Activated T-cell treated with anti-CD3 and anti-CD28 coated beads, Interleukin-2, amount 50 U/mL, for 48 hours (primary cell): ENCODE data around the gene CD8A.

Source experiments
- DNase-seq, 2 experiments: peaks; one replicate each; pipeline ENCODE4 v3.0.0-alpha.2; 2020

The CD8A gene

GRCh38 chr2:86808315-86809161 lies 17.8 kb upstream of the CD8A start:
- peak; percentile 98 to 99 for DNase-seq

DNA sequence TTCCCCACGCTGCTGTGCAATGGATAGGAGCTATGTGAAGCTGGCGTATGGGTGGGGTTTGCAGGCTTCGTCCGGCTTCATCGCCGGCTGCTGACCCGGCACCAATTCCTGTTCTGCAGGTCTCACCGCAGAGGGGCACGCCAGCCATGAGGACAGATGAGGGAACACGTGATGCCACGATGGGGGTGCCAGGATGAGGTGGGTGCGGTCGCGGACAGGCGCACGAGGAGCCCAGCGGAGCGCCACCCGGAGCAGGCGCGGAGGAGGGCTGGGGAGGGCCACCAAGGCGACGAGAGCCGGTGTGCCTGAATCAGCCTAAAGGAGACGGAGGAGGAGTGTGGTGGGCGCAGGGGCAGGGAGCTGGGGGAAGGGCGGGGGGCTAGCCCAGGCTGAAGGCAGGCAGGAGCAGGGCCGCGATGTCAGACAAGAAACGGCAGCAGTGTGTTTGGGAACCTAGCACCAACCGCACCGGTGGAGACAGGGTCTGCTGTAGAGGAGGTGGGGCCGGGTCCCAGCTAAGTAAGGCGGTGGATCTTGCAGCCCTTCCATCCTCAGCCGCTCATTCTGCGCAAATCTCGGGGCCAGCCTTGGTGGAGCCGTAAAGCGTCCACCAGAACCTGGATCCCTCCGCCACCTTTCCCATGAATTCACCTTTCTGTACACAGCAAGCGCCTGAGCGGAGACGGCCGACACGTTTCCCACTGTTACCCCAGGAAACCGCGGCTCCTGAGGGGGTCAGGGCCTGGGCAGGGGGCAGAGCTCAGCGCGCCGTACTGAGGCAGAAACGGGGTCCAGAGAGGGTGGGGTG lies 17.0 kb upstream of the CD8A start:
- peak; percentile 70 to 74 for DNase-seq

- no peak for DNase-seq
Measured at GRCh38 chr2:86807133-86807467, 16.4 kb upstream of the CD8A start.

DNA sequence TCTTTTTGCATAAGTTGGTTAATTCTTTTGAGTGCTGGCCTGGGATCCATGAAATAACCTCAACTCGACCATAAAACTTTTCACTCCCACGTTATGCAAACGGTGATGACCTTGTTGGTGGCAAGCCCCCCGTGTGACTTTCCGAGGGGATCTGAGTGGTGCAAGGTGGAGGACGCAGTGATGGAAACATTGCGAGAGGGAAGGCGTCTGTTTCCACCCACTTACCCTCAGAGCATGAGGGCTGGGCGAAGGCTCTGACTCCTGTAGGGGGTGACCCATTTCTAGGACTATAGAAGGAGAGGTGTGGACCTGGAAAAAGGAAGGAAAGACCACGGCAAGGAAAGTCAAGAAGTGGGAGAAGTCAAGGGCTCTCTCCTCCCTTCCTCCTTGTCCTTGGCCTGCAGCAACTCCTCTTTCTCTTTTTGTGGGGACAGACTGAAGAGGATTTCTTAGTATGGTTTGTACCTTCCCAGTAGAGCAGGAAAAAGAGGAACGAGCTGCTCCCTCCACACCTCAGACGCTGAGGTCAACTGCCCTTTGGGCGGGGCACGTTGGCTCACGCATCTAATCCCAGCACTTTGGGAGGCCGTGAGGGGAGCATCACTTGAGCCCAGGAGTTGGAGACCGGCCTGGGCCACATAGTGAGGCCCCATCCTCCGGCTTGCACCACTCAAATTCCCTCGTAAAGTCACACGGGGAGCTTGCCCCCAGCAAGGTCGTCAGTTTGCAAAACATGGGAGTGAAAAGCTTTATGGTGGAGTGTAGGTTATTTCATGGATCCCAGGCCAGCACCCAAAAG lies 15.5 kb upstream of the CD8A start:
- DNase-seq: peak in 1 of 2 experiments; percentile 32

- DNase-seq: no peak
Measured at GRCh38 chr2:86800856-86801567, 10.3 kb upstream of the CD8A start.

DNA sequence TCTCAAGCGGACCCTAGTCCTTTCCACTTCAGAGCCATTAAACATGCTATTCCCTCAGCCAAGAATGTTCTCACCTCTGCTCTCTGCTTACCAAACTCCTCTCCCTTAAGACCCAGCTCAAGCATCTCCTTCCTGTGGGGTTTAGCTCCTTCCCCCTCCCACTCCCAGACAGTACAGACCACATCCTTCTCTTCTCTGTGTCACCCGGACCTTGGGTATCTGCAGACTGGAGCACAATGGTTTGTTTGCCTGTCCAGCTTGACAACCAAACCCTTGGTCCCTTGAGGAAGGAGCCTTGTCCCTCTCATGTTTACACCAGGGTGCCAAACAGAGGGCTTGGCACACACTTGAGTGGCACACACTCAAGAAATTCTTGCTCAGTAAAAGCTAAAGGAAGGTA lies 4.1 kb upstream of the CD8A start:
- DNase-seq: no peak

DNA sequence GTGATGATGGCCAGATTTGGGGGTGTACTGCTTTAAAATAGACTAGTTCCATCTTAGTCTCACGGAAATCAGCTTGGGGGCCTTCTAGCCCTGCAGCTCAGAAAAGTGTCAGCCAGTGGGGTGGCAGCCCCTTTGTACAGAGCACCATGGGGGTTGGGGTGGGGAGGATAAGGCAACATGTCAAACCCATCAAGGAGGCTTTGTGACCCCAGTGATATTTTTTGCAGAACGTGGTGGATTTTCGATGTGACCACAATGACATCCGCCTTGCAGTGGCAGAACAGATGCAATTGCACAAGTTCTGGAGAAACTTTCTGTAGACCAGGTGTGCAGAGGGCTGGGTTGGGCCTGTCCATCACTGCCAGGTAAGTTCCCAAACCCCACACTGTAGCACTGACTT lies 3.0 kb upstream of the CD8A start:
- DNase-seq: no peak

DNA sequence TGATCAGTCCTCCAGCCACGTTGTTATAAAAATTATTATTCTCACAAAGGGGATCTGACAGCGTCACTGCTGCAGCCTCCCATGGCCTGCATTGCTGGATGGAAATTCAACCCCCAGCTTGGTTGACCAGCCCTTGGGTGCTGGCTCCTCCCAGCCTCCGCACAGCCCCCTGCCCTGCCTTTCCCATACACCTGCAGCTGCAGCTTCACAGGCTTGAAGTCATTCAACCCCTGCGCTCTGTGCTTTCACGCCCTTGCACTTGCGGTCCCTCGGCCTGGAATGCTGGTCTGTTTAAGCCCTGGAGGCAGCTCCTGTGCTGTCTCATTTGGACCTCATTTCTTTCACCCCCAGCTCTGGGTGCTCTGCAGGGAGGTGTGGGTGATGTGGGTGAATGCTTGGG lies 860 bp upstream of the CD8A start:
- peak in 1 of 2 experiments; percentile 39 for DNase-seq

DNA sequence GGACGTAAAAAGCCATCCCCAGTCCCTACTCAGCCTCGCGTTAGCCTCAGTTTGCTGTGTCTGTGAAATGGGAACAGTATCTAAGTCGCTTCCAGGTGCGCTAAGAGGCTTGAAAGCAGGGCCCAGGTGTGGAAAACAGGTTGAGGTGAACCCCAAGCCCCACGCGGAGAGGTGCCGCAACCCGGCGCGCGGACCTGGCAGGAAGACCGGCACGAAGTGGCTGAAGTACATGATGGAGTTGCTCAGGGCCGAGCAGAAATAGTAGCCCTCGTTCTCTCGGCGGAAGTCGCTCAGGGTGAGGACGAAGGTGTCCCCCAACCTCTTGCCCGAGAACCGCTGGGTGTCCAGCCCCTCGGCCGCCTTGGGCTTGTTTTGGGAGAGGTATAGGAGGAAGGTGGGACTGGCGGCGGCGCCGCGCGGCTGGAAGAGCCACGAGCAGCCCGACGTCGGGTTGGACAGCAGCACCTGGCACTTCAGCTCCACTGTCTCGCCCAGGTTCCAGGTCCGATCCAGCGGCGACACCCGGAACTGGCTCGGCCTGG lies 508 bp downstream of the CD8A start:
- DNase-seq: peak; percentile 55 to 59

DNA sequence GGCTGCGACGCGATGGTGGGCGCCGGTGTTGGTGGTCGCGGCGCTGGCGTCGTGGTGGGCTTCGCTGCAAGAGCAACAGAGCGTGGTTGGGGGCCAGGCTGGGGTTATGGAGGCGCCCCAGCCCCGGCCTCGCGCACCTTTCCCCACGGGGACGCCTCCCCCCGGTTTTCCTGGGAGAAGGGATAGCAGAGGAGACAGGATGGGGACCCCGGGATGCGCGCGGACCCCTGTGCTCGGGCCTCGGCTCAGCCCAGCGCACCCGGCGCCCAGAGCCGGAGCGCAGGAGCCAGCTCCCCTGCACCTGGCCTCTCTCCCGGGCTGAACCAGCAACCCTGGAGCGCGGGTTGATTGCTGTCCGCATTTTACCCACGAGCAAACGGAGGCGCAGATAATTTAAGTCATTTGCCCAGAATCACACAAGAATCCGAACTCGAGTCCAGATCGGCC lies 1.0 kb downstream of the CD8A start:
- DNase-seq: no peak

GRCh38 chr2:86788881-86789686 lies 1.6 kb downstream of the CD8A start:
- DNase-seq: peak; percentile 62 to 64

GRCh38 chr2:86788165-86788564 lies 2.5 kb downstream of the CD8A start:
- DNase-seq: no peak

- peak in 1 of 2 experiments; percentile 31 for DNase-seq
Measured at GRCh38 chr2:86787736-86788135, 3.0 kb downstream of the CD8A start.

GRCh38 chr2:86786001-86786536 lies 4.6 kb downstream of the CD8A start:
- peak; percentile 59 to 66 for DNase-seq

- peak; percentile 73 to 74 for DNase-seq
Measured at GRCh38 chr2:86785456-86785855, 5.3 kb downstream of the CD8A start.

GRCh38 chr2:86783615-86784339 lies 6.9 kb downstream of the CD8A start:
- DNase-seq: peak in 1 of 2 experiments; percentile 39

- no peak for DNase-seq
Measured at GRCh38 chr2:86782748-86783147, 8.0 kb downstream of the CD8A start.

GRCh38 chr2:86781363-86781762 lies 9.3 kb downstream of the CD8A start:
- DNase-seq: no peak

- DNase-seq: no peak
Measured at GRCh38 chr2:86779971-86780370, 10.7 kb downstream of the CD8A start.

GRCh38 chr2:86778957-86779356 lies 11.8 kb downstream of the CD8A start:
- no peak for DNase-seq
